HEK293 (cell line): ENCODE measurements around the gene CTBP2.

Experiments
- KLF1 ChIP-seq: fragments of 450-650 bp; formaldehyde crosslinking; IDR thresholded peaks from 2 replicates; pipeline ENCODE4 v1.5.1; 2016; ENCODE audit warnings: missing biosample characterization, missing genetic modification characterization
- TCF7L2 ChIP-seq: IDR thresholded peaks from 2 replicates; pipeline ENCODE4 v1.6.1; 2011; ENCODE audit warnings: low read depth, mild to moderate bottlenecking, inconsistent platforms, low read length, moderate library complexity, borderline replicate concordance
- ZNF23 ChIP-seq: fragments of 450-650 bp; formaldehyde crosslinking; IDR thresholded peaks from 2 replicates; pipeline ENCODE4 v1.5.1; 2016; ENCODE audit warnings: missing biosample characterization, missing genetic modification characterization, borderline replicate concordance
- ZNF24 ChIP-seq: fragments of 450-650 bp; formaldehyde crosslinking; IDR thresholded peaks from 2 replicates; pipeline ENCODE4 v1.5.1; 2016; ENCODE audit warnings: missing biosample characterization, missing genetic modification characterization
- ZNF555 ChIP-seq: fragments of 450-650 bp; formaldehyde crosslinking; conservative IDR thresholded peaks from 2 replicates; pipeline ENCODE4 v1.5.1; 2017; ENCODE audit warnings: missing biosample characterization, mild to moderate bottlenecking, missing genetic modification characterization, inconsistent platforms
- TF ChIP-seq, protein P1 (sequence below): fragments of 450-650 bp; formaldehyde crosslinking; IDR thresholded peaks from 2 replicates; pipeline ENCODE4 v1.5.1; 2016; ENCODE audit warnings: missing biosample characterization, missing genetic modification characterization, low read depth
- TF ChIP-seq, protein P2 (sequence below): fragments of 450-650 bp; formaldehyde crosslinking; IDR thresholded peaks from 2 replicates; pipeline ENCODE4 v1.5.1; 2017; ENCODE audit warnings: missing biosample characterization, missing genetic modification characterization
- TF ChIP-seq, protein P3 (sequence below): fragments of 450-650 bp; formaldehyde crosslinking; IDR thresholded peaks from 2 replicates; pipeline ENCODE4 v1.5.1; 2016; ENCODE audit warnings: missing biosample characterization, missing genetic modification characterization
- TF ChIP-seq, protein P4 (sequence below): fragments of 450-650 bp; formaldehyde crosslinking; IDR thresholded peaks from 2 replicates; pipeline ENCODE4 v1.5.1; 2016; ENCODE audit warnings: missing biosample characterization, missing genetic modification characterization

DNA sequence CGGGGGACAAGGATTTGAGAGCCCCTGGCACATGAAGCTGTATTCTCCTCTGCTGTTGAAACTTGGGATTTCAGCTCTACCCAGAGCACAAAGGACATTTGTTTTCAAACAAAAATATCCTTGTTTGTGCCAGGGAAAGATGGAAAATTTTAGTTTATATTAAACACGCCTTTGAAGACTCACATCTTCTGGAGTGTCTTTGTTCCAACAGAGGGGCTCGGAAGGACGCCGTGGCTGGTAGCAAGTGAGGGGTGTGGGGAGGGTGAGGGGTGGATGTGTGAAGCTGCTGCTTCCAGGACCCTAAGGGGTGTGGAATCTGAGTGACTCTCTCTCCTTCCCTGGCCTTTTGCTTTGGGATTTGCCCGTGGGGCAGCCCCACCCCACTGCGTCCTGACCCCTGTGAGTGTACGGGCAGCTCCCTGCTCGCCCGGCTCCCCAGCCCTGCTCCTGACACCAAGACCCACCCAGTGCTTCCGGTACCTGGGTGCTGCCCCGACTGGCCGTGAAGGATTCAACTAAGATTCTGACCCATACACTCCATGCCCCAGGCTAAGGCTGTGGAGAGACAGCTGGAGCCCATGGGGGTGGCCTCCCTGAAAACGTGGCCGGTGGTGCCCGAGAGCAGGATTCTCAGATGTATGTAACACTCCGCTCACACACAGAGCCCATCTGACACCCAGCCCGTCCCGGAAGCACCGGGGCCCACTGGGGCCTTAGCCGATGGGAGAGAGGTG is 158.9 kb downstream of the CTBP2 start:
- TF ChIP-seq, protein P1, sequence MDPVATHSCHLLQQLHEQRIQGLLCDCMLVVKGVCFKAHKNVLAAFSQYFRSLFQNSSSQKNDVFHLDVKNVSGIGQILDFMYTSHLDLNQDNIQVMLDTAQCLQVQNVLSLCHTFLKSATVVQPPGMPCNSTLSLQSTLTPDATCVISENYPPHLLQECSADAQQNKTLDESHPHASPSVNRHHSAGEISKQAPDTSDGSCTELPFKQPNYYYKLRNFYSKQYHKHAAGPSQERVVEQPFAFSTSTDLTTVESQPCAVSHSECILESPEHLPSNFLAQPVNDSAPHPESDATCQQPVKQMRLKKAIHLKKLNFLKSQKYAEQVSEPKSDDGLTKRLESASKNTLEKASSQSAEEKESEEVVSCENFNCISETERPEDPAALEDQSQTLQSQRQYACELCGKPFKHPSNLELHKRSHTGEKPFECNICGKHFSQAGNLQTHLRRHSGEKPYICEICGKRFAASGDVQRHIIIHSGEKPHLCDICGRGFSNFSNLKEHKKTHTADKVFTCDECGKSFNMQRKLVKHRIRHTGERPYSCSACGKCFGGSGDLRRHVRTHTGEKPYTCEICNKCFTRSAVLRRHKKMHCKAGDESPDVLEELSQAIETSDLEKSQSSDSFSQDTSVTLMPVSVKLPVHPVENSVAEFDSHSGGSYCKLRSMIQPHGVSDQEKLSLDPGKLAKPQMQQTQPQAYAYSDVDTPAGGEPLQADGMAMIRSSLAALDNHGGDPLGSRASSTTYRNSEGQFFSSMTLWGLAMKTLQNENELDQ, result no peak
- TF ChIP-seq, protein P2, sequence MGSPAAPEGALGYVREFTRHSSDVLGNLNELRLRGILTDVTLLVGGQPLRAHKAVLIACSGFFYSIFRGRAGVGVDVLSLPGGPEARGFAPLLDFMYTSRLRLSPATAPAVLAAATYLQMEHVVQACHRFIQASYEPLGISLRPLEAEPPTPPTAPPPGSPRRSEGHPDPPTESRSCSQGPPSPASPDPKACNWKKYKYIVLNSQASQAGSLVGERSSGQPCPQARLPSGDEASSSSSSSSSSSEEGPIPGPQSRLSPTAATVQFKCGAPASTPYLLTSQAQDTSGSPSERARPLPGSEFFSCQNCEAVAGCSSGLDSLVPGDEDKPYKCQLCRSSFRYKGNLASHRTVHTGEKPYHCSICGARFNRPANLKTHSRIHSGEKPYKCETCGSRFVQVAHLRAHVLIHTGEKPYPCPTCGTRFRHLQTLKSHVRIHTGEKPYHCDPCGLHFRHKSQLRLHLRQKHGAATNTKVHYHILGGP, result no peak
- TF ChIP-seq TCF7L2 (no peak), ZNF23 (no peak), ZNF24 (tag by site-specific recombination) (no peak), ZNF555 (tag by site-specific recombination) (no peak), KLF1 (tag by site-specific recombination) (no peak)
- TF ChIP-seq, protein P3, sequence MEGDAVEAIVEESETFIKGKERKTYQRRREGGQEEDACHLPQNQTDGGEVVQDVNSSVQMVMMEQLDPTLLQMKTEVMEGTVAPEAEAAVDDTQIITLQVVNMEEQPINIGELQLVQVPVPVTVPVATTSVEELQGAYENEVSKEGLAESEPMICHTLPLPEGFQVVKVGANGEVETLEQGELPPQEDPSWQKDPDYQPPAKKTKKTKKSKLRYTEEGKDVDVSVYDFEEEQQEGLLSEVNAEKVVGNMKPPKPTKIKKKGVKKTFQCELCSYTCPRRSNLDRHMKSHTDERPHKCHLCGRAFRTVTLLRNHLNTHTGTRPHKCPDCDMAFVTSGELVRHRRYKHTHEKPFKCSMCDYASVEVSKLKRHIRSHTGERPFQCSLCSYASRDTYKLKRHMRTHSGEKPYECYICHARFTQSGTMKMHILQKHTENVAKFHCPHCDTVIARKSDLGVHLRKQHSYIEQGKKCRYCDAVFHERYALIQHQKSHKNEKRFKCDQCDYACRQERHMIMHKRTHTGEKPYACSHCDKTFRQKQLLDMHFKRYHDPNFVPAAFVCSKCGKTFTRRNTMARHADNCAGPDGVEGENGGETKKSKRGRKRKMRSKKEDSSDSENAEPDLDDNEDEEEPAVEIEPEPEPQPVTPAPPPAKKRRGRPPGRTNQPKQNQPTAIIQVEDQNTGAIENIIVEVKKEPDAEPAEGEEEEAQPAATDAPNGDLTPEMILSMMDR (tag by site-specific recombination), result no peak
- TF ChIP-seq, protein P4, sequence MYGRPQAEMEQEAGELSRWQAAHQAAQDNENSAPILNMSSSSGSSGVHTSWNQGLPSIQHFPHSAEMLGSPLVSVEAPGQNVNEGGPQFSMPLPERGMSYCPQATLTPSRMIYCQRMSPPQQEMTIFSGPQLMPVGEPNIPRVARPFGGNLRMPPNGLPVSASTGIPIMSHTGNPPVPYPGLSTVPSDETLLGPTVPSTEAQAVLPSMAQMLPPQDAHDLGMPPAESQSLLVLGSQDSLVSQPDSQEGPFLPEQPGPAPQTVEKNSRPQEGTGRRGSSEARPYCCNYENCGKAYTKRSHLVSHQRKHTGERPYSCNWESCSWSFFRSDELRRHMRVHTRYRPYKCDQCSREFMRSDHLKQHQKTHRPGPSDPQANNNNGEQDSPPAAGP (tag by site-specific recombination), result no peak
